Cardiac muscle cell (in vitro differentiated cells and primary cell): Measurements from ENCODE around the gene KRT84. TPM values are rescaled to one million over a fixed set of nuclear protein-coding genes. Genes with fewer than 3 reads are reported as not detected.
A peak's percentile ranks its signal among the peaks of the same experiment; 100 is the strongest.

Source experiments
- DNase-seq, 2 donors: peaks; one replicate each; pipeline versions ENCODE4 v3.0.0 to v3.0.0-alpha.2; 2010 to 2017; ENCODE audit warnings: low read depth in 1 of 2, low spot score in 1 of 2
- H3K27ac ChIP-seq: fragments of 200-600 bp; sonication (generic); 2 replicates; pipeline ENCODE4 v1.5.1; 2016
- H3K27me3 ChIP-seq: fragments of 200-600 bp; sonication (generic); 2 replicates; pipeline ENCODE4 v1.6.0; 2016; ENCODE audit warnings: control low read depth
- H3K36me3 ChIP-seq: fragments of 200-600 bp; sonication (generic); 2 replicates; pipeline ENCODE4 v1.5.1; 2016; ENCODE audit warnings: control low read depth
- H3K4me1 ChIP-seq: fragments of 200-600 bp; sonication (generic); 2 replicates; pipeline ENCODE4 v1.8.1; 2017; ENCODE audit warnings: low read depth, mild to moderate bottlenecking, mixed run types
- H3K4me3 ChIP-seq: fragments of 200-600 bp; sonication (generic); 2 replicates; pipeline ENCODE4 v1.5.1; 2016; ENCODE audit warnings: mild to moderate bottlenecking
- H3K9me3 ChIP-seq: fragments of 200-600 bp; sonication (generic); 2 replicates; pipeline ENCODE4 v1.5.1; 2017; ENCODE audit warnings: low read depth, mild to moderate bottlenecking, control low read depth
- CTCF ChIP-seq: IDR thresholded peaks from 2 replicates; pipeline ENCODE4 v1.5.1; 2012; ENCODE audit warnings: low read depth, mild to moderate bottlenecking, low read length
- polyA plus RNA-seq: library from polyadenylated mRNA; unstranded; fragments of >200 nt; fragmentation: Nextera tagmentation; extraction: Ambion mirVana; gene quantifications from 2 replicates; pipeline ENCODE4 v1.2.1, GENCODE V29; 2016
- total RNA-seq: library from RNA; depleted of rRNA; stranded (reverse); fragments of >200 nt; gene quantifications from 2 replicates; pipeline ENCODE4 v1.2.3, GENCODE V29; 2016

The KRT84 gene
- total and polyA plus RNA-seq, 2 experiments from 2014 or later = not detected

DNA sequence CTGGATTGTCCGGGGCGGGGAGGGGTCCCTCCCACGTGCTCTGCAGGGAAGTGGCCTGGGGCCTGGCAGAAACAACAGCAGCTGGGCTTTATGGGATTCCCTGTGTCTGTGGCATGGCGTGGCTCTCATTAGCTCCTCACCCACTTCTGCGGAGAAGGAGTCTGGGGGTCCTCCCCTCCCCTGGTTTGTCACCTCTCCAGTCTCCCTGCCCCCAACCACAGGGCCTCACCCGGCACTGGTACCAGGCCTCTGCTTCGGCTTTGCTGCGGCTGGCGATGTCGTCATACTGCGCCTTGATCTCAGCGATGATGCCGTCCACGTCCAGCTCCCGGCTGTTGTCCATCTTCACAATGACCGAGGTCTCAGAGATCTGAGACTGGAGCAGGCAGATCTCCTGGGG is 14.3 kb upstream of the KRT84 start:
- Histone ChIP-seq H3K27me3 (peaks cover 26% of the 10 kb centered on the region), H3K27ac (no peak overlapping the region), H3K9me3 (no peaks in the 10 kb centered on the region), H3K4me3 (no peak overlapping the region), H3K36me3 (no peaks in the 10 kb centered on the region), H3K4me1 (no peaks in the 10 kb centered on the region)
- no peak for DNase-seq
- no peak for TF ChIP-seq CTCF

GRCh38 chr12:52398176-52398575 is 12.7 kb upstream of the KRT84 start:
- TF ChIP-seq CTCF = no peak

DNA sequence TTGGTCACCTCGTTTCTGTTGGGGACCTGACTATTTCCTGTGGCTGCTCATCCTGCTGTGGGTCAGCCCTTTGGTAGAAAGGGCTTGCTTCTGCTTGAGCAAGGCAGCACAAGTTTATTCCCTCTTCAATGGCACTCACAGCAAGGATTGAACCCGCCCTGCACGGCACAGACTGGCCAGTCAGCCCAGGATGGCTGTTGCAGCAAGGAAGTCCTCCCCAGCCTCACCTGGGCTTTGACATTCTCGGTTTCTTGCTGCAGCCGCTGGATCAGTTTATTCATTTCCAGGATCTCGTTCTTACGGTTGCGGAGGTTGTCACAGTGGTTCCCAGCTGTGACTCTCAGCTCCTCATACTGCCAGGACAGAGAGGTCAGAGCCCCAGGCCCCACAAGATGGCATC is 11.2 kb upstream of the KRT84 start:
- no peak for TF ChIP-seq CTCF
- Histone ChIP-seq H3K27ac (no peak overlapping the region), H3K36me3 (no peaks in the 10 kb centered on the region), H3K9me3 (no peaks in the 10 kb centered on the region), H3K4me3 (no peak overlapping the region), H3K4me1 (no peaks in the 10 kb centered on the region), H3K27me3 (peaks cover 30% of the 10 kb centered on the region)
- DNase-seq = no peak

More at GRCh38 chr12:52398176-52398575, 12.7 kb upstream of the KRT84 start:
- no peak overlapping the region for H3K27ac ChIP-seq
- H3K4me3 ChIP-seq = no peak overlapping the region
- H3K36me3 ChIP-seq = no peaks in the 10 kb centered on the region
- no peaks in the 10 kb centered on the region for H3K4me1 ChIP-seq
- DNase-seq = peak in 1 of 2 donors; percentile 17
- peaks cover 36% of the 10 kb centered on the region for H3K27me3 ChIP-seq
- H3K9me3 ChIP-seq = no peaks in the 10 kb centered on the region

GRCh38 chr12:52395761-52396434 is 10.4 kb upstream of the KRT84 start:
- Histone ChIP-seq H3K27me3 (peaks cover 29% of the 10 kb centered on the region), H3K36me3 (no peaks in the 10 kb centered on the region), H3K4me3 (no peak overlapping the region), H3K4me1 (no peaks in the 10 kb centered on the region), H3K27ac (no peak overlapping the region), H3K9me3 (no peaks in the 10 kb centered on the region)
- peak in 1 of 2 donors; percentile 75 for DNase-seq
- peak; percentile 37 for TF ChIP-seq CTCF

GRCh38 chr12:52394836-52395405 is 9.5 kb upstream of the KRT84 start:
- no peak for DNase-seq
- Histone ChIP-seq H3K9me3 (no peaks in the 10 kb centered on the region), H3K27me3 (peaks cover 30% of the 10 kb centered on the region), H3K27ac (no peak overlapping the region), H3K4me1 (no peaks in the 10 kb centered on the region), H3K36me3 (no peaks in the 10 kb centered on the region), H3K4me3 (no peak overlapping the region)
- no peak for TF ChIP-seq CTCF
